Stomach (tissue), 9 donors: Measurements from ENCODE around the gene SNX27. TPM values are rescaled to one million over a fixed set of nuclear protein-coding genes. Genes with fewer than 3 reads are reported as not detected.

Experiments used
- DNase-seq, 2 donors: peaks; one replicate each; pipeline versions ENCODE4 v3.0.0 to v3.0.0-alpha.2; 2013 to 2019
- H3K27ac ChIP-seq, 5 donors: fragments of 200-600 bp in 4 of 5; sonication (generic) in 4 of 5; one replicate each; pipeline ENCODE4 v1.5.1; 2013 to 2019; ENCODE audit warnings: mild to moderate bottlenecking in 1 of 5, moderate library complexity in 1 of 5
- H3K27me3 ChIP-seq, 3 donors: fragments of 200-600 bp; sonication (generic); one replicate each; pipeline ENCODE4 v1.5.1; 2017 to 2019; ENCODE audit warnings: mixed run types in 1 of 3
- H3K36me3 ChIP-seq, 4 donors: fragments of 200-600 bp; sonication (generic); 1 replicate in 3 of 4; 2 replicates in 1 of 4; pipeline ENCODE4 v1.5.1; 2016 to 2019
- H3K4me1 ChIP-seq, 4 donors: fragments of 200-600 bp; sonication (generic); one replicate each; pipeline ENCODE4 v1.5.1; 2016 to 2019
- H3K4me3 ChIP-seq, 4 donors: fragments of 200-600 bp; sonication (generic) in 3 of 4; one replicate each; pipeline ENCODE4 v1.5.1; 2016 to 2019; ENCODE audit warnings: mild to moderate bottlenecking in 1 of 4
- H3K9me3 ChIP-seq, 4 donors: fragments of 200-600 bp; sonication (generic); one replicate each; pipeline ENCODE4 v1.5.1; 2016 to 2019
- EP300 ChIP-seq: sonication (generic); formaldehyde crosslinking; IDR thresholded peaks from one replicate; pipeline ENCODE4 v1.6.1; 2017; ENCODE audit warnings: antibody characterized with exemption
- POLR2A ChIP-seq, 4 donors: fragments of 450-650 bp; IDR thresholded peaks; one replicate each; pipeline ENCODE4 v1.6.1; 2016; ENCODE audit warnings: antibody characterized with exemption in 4 of 4, control low read depth in 2 of 4, mild to moderate bottlenecking in 1 of 4, moderate library complexity in 1 of 4
- POLR2AphosphoS5 ChIP-seq, 3 donors: sonication (generic); formaldehyde crosslinking; IDR thresholded peaks; one replicate each; pipeline ENCODE4 v1.6.1; 2016; ENCODE audit warnings: antibody characterized with exemption in 3 of 3
- WGBS, 5 donors: extraction: QIAGEN DNeasy Blood & Tissue Kit in 3 of 5; methylation state at CpG; one replicate each; pipeline versions ENCODE4 v1.1.5 to v1.1.7; 2013 to 2018; 5-methylcytosine and 5-hydroxymethylcytosine counted together
- intact Hi-C: fragments of 100-400 bp; cut with DNase I; formaldehyde crosslinking; loops from one replicate; pipeline ENCODE4 v1.15.1; 2023; ENCODE audit warnings: low total_unique reads
- polyA plus RNA-seq, 3 donors: library from polyadenylated mRNA; stranded (reverse); fragments of 200-250 nt; gene quantifications; one replicate each; pipeline ENCODE4 v1.2.3, GENCODE V29; 2013
- total RNA-seq, 5 donors: library from RNA; depleted of rRNA; stranded (reverse); fragments of >200 nt; gene quantifications; one replicate each; pipeline versions ENCODE4 v1.1.0 to v1.2.3, GENCODE V29; 2014 to 2016
- TF ChIP-seq, protein P1 (sequence below), 7 experiments: fragments of 450-650 bp in 4 of 7; fragments of 200-600 bp in 3 of 7; sonication (generic) in 3 of 7; IDR thresholded peaks; one replicate each; pipeline ENCODE4 v1.5.1; 2016 to 2019; ENCODE audit warnings: antibody characterized with exemption in 7 of 7, control low read depth in 2 of 7, mild to moderate bottlenecking in 1 of 7
- donor health status: healthy with polysubstance abuse.
- donor health status: Bipolar disorder and iron deficiency.
- donor health status: healthy.

The SNX27 gene
- total and polyA plus RNA-seq, 8 donors = 4.3 to 82.3 (median 17.7) TPM

- intact Hi-C loops = no loop called here
- no peaks in the 10 kb centered on the region for H3K9me3 ChIP-seq
- no peak overlapping the region for H3K27ac ChIP-seq
- WGBS, 5 donors = 63 to 82% (median 72%) methylated on average over 2 of the region's 2 CpGs
- DNase-seq = no peak
- peaks cover 0 to 9% (median 0%) of the 10 kb centered on the region in 4 donors for H3K4me1 ChIP-seq
- TF ChIP-seq, protein P1, sequence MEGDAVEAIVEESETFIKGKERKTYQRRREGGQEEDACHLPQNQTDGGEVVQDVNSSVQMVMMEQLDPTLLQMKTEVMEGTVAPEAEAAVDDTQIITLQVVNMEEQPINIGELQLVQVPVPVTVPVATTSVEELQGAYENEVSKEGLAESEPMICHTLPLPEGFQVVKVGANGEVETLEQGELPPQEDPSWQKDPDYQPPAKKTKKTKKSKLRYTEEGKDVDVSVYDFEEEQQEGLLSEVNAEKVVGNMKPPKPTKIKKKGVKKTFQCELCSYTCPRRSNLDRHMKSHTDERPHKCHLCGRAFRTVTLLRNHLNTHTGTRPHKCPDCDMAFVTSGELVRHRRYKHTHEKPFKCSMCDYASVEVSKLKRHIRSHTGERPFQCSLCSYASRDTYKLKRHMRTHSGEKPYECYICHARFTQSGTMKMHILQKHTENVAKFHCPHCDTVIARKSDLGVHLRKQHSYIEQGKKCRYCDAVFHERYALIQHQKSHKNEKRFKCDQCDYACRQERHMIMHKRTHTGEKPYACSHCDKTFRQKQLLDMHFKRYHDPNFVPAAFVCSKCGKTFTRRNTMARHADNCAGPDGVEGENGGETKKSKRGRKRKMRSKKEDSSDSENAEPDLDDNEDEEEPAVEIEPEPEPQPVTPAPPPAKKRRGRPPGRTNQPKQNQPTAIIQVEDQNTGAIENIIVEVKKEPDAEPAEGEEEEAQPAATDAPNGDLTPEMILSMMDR (IDR thresholded peaks at IDR 0.05) = no peak
- TF ChIP-seq POLR2A (IDR thresholded peaks at IDR 0.05) (no peak), POLR2AphosphoS5 (IDR thresholded peaks at IDR 0.05) (no peak), EP300 (no peak)
- H3K4me3 ChIP-seq = no peak overlapping the region
- peaks cover 0 to 4% (median 0%) of the 10 kb centered on the region in 3 donors for H3K27me3 ChIP-seq
- no peaks in the 10 kb centered on the region for H3K36me3 ChIP-seq
Measured at GRCh38 chr1:151604291-151604690, 7.6 kb upstream of the SNX27 start.

GRCh38 chr1:151606384-151606783, 5.5 kb upstream of the SNX27 start:
- H3K4me1 ChIP-seq = peaks cover 4 to 9% (median 5%) of the 10 kb centered on the region in 4 donors
- TF ChIP-seq EP300 (no peak), POLR2AphosphoS5 (IDR thresholded peaks at IDR 0.05) (peak in 2 of 3 donors; percentile 12 to 15)
- H3K27me3 ChIP-seq = peaks cover 0 to 4% (median 0%) of the 10 kb centered on the region in 3 donors
- intact Hi-C loops = no loop called here
- H3K27ac ChIP-seq = no peak overlapping the region
- peak in 1 of 2 donors; percentile 37 for DNase-seq
- no peak overlapping the region for H3K4me3 ChIP-seq
- H3K9me3 ChIP-seq = no peaks in the 10 kb centered on the region
- no peaks in the 10 kb centered on the region for H3K36me3 ChIP-seq

- 59 to 68% (median 64%) methylated on average over 3 of the region's 3 CpGs for WGBS, 5 donors
- peaks cover 5 to 9% (median 7%) of the 10 kb centered on the region in 4 donors for H3K4me1 ChIP-seq
- H3K27ac ChIP-seq = no peak overlapping the region
- no peaks in the 10 kb centered on the region for H3K36me3 ChIP-seq
- intact Hi-C loops = no loop called here
- no peak for DNase-seq
- TF ChIP-seq, protein P1 (IDR thresholded peaks at IDR 0.05) = no peak
- no peak for TF ChIP-seq POLR2AphosphoS5 (IDR thresholded peaks at IDR 0.05)
- TF ChIP-seq EP300 = no peak
- TF ChIP-seq POLR2A (IDR thresholded peaks at IDR 0.05) = no peak
- no peaks in the 10 kb centered on the region for H3K9me3 ChIP-seq
- peaks cover 0 to 4% (median 0%) of the 10 kb centered on the region in 3 donors for H3K27me3 ChIP-seq
- H3K4me3 ChIP-seq = no peak overlapping the region
Measured at GRCh38 chr1:151606857-151607256, 5.0 kb upstream of the SNX27 start.

GRCh38 chr1:151610142-151610541, 1.7 kb upstream of the SNX27 start:
- intact Hi-C loops = no loop called here
- no peak for TF ChIP-seq EP300
- no peak for TF ChIP-seq POLR2A (IDR thresholded peaks at IDR 0.05)
- TF ChIP-seq, protein P1 (IDR thresholded peaks at IDR 0.05) = no peak
- no peak for TF ChIP-seq POLR2AphosphoS5 (IDR thresholded peaks at IDR 0.05)
- no peak overlapping the region for H3K4me3 ChIP-seq
- no peak for DNase-seq
- no peaks in the 10 kb centered on the region for H3K9me3 ChIP-seq
- no peaks in the 10 kb centered on the region for H3K36me3 ChIP-seq
- H3K27ac ChIP-seq = no peak overlapping the region
- peaks cover 15 to 32% (median 28%) of the 10 kb centered on the region in 4 donors for H3K4me1 ChIP-seq
- no peaks in the 10 kb centered on the region for H3K27me3 ChIP-seq
- WGBS, 5 donors = 91 to 96% (median 94%) methylated on average over 3 of the region's 3 CpGs

GRCh38 chr1:151611288-151611790, 511 bp upstream of the SNX27 start:
- peak; percentile 76 to 85 (median 84) for TF ChIP-seq POLR2AphosphoS5 (IDR thresholded peaks at IDR 0.05)
- TF ChIP-seq, protein P1 (IDR thresholded peaks at IDR 0.05) = no peak
- Histone ChIP-seq H3K36me3 (no peaks in the 10 kb centered on the region), H3K4me1 (peaks cover 15 to 44% (median 33%) of the 10 kb centered on the region in 4 donors), H3K9me3 (no peaks in the 10 kb centered on the region), H3K27ac (peak overlapping the region; percentile 93 to 97 (median 97)), H3K4me3 (peak overlapping the region; percentile 79 to 100 (median 96)), H3K27me3 (no peaks in the 10 kb centered on the region)
- intact Hi-C loops = no loop called here
- peak; percentile 30 to 90 for DNase-seq
- WGBS, 5 donors = 2 to 11% (median 7%) methylated on average over 6 of the region's 6 CpGs
